HCT116 (cell line): ENCODE data around the gene NET1.

Experiments
- SRF ChIP-seq: IDR thresholded peaks from 2 replicates; pipeline ENCODE4 v1.6.1; 2012; ENCODE audit warnings: low read depth
- ZNF274 ChIP-seq: fragments of 200-500 bp; sonication (Bioruptor generic); IDR thresholded peaks from 2 replicates; pipeline ENCODE4 v1.6.1; 2014; ENCODE audit warnings: mild to moderate bottlenecking, low read depth, low read length, inconsistent platforms
- TF ChIP-seq, protein P1 (sequence below), 3 experiments: fragments of 200-600 bp in 1 of 3; sonication (generic) in 1 of 3; IDR thresholded peaks in 2 of 3; conservative IDR thresholded peaks in 1 of 3; 2 replicates each; pipeline ENCODE4 v1.5.1; 2012 to 2017; ENCODE audit warnings: low read depth in 2 of 3, low read length in 2 of 3, antibody characterized with exemption in 1 of 3, borderline replicate concordance in 1 of 3, control low read depth in 1 of 3, mild to moderate bottlenecking in 1 of 3, mixed read lengths in 1 of 3, mixed run types in 1 of 3, moderate library complexity in 1 of 3; ENCODE audit not compliant: insufficient read depth in 1 of 3

DNA sequence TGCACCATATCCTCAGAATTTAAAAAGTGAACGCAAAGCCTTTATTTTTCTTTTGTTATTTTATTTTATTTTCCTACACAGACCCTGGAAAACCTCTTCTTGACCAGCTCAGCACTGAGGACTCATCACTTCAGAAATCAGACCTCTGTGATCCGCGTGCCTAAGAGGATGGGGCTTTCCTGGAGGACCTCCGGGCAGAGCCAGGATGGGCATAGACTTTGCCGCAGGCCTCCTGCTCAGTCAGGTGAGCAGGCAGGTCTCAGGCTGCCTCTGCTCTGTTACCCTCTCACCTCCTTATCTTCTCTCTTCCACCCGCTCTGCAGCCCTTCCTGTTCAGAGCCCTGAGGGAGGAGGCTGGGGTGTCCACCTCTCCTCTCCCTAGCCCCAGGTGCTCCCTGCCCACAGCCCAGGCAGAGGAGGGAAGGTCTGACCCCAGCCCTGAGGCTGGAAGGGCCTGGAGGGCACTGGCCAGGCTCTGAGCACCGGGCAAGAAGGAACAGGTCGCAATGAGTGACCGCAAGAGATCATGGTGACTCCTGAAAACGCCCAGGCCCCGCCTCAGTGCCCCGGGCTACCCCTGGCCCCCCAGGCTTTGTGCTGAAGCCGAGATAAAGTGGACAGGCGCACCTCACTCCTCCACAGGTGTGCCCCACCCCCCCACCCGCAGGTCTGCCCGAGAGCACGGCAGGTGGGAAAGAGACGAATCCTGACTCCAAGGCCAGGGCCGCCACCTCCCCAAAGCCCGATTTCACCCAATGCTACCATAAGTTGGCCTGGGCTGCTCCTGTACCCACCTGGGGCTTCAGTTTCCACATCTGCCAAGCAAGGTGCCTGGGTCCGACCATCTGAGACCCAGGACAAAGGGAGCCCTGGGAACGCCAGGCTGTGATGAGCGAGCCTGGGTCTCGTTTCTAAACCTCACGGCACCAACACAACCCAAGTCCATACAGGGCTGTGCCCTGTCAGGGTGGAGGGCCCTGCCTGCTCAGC lies 84.2 kb downstream of the NET1 start:
- TF ChIP-seq, protein P1, sequence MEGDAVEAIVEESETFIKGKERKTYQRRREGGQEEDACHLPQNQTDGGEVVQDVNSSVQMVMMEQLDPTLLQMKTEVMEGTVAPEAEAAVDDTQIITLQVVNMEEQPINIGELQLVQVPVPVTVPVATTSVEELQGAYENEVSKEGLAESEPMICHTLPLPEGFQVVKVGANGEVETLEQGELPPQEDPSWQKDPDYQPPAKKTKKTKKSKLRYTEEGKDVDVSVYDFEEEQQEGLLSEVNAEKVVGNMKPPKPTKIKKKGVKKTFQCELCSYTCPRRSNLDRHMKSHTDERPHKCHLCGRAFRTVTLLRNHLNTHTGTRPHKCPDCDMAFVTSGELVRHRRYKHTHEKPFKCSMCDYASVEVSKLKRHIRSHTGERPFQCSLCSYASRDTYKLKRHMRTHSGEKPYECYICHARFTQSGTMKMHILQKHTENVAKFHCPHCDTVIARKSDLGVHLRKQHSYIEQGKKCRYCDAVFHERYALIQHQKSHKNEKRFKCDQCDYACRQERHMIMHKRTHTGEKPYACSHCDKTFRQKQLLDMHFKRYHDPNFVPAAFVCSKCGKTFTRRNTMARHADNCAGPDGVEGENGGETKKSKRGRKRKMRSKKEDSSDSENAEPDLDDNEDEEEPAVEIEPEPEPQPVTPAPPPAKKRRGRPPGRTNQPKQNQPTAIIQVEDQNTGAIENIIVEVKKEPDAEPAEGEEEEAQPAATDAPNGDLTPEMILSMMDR (IDR thresholded peaks at IDR 0.05 in 2 of 3, conservative IDR thresholded peaks at IDR 0.05 in 1 of 3; ENCODE audit: borderline replicate concordance in 1 of 3, insufficient read depth in 1 of 3, low read depth in 2 of 3, low read length in 2 of 3), result no peak
- TF ChIP-seq SRF, result no peak
- no peak for TF ChIP-seq ZNF274
